HG03066 (cell line): Measurements from ENCODE around the gene PSMD13.
"Not testable (repeated sequence)": the region's sequence is repeated elsewhere in the genome, so short reads cannot be mapped to it uniquely, and the experiment has no call there.

Source experiments
- ATAC-seq: cut with Tn5 transposase; IDR thresholded peaks from one replicate; pipeline ENCODE4 v1.9.1; 2021; ENCODE audit warnings: low read depth; ENCODE audit not compliant: unreplicated experiment

The PSMD13 gene

DNA sequence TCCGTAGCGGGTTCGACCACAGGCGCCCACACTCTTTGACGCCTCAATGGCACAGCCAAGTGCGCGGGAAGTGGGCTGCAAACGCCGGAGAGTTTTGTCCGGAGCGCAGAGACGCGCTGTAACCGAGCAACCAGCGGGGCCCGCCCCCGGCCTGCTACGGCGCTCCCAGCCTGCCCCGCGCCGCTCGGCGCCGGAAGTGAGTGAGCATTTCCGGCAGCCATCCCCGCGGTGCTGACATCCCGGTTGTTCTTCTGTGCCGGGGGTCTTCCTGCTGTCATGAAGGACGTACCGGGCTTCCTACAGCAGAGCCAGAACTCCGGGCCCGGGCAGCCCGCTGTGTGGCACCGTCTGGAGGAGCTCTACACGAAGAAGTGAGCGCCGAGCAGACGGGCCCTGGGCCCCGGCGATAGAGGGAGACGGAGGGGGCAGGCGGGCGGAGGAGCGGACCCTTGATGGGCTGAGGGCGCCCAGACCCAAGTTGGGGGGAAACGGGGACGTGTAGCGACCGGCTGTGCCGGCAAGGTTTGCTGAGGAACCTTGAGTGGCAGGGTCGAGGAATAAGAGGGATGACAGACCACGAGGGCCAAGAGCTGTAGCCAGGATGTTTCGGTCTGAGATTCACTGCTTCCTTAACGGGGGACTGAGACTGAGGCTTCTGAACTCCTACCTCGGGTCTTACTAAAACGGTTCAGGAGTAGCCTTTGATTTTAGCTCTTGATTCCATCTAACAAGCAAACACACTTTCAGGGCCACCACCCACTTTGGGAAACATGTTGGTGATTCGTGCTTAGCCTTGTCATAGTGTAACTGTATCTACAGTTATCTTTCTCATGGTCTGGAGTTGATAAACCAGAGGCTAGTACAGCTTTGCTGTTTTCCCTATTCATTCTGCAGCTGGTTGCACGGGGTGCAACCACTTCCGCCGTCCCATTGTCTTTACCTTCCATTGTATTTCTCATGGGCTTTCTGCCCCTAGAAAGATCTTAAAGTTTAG lies at the start of gene PSMD13:
PSMD13 (plus strand) TSS at position 203 of the 994 bp plus-strand sequence; CDS start at position 277, 74 bp downstream.
- ATAC-seq, result peak; percentile 83

DNA sequence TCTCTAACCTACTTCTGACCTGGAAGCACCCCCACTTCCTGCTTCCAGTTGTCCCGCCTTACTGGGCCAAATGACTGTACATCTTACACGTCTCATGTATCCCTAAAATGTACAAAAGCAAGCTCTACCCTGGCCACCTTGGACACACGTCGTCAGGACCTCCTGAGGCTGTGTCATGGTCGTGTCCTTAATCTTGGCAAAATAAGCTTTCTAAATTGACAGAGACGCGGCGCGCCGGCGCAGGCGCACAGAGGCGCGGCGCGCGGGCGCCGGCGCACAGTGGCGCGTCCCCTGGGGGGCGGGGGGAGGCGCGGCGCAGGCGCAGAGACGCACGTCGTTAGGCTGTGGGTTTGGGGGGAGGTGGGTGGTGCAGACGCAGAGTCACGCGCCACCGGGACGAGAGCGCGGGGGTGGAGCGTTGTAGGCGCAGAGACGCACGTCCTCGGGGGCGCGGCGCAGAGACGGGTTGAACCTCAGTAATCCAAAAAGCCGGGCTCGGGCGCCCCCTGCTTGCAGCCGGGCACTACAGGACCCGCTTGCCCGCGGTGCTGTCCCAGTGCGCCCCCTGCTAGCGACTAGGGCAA lies 47.5 kb upstream of the PSMD13 start:
- ATAC-seq, result not testable (repeated sequence)

DNA sequence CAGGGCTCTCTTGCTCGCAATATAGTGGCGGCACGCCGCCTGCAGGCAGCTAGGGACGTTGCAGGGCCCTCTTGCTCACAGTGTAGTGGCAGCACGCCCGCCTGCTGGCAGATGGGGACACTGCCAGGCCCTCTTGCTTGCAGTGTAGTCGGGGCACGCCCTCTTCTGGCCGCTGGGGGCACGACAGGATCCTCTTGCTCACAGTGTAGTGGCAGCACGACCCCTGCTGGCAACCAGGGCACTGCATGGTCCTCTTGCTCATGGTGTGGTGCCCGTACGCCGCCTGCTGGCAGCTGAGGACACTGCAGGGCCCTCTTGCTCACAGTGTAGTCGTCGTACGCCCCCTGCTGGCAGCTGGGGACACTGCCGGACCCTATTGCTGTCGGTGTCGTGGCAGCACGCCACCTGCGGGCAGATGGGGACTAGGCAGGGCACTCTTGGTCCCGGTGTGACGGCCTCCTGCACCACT lies 46.9 kb upstream of the PSMD13 start:
- ATAC-seq, result not testable (repeated sequence)

DNA sequence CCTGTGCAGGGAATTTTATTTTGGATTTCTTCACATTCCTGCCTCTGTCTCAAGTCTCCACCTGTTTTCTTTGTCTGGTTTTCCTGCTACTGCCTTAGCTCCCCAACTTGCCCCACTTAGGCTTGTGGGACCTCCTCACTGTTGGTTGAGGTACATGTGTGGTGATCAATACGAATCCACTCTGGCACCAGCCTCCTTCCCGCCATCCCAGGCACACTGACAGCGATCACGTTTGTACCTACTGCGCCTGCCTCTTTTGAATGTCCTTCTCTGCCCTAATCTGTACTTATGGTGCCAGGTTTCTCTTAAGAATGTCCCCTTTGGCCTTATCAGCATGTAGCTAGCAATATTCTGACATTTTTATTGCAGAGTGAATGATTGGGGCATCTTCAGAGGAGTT lies 46.2 kb upstream of the PSMD13 start:
- not testable (repeated sequence) for ATAC-seq

DNA sequence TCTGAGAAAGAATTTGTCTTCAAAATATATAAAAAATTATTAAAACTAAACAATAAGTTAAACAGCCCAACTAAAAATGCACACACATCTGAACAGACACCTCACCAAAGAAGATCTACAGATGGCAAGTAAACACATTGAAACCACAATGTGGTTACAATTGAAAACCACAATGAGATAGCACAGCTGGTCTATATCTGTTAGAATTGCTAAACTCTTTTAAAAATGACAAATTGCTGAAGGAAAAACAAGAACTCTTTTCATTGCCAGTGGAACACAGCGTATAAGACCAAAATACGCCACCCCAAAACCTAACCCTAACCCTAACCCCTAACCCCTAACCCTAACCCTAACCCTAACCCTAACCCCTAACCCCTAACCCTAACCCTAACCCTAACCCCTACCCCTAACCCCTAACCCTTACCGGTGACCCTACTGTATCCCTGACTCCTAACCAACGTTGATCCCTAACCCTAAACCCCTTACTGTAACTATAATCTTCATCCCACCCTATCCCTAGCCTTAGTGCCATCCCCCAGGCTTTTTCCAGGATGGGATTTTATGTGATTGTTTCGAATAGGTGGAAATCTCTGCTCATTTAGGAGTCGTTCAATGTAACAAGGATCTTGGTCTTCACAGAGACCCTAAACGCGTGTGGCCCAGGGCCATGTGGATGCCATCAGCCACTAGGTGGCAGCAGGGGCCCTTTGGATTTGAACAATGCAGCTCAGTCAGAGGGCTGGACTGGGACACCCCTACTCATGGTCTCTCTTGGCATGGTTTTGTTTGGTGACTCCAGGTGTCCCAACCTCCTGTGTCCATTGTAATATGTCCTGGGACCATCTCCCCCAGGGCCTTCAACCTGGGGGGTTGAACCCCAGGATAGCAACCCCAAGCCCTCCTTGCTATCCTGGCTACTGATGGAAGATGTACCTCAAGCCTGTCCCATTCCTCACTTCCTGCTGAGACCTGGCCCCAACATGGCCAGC lies 45.0 kb upstream of the PSMD13 start:
- ATAC-seq, result not testable (repeated sequence)

DNA sequence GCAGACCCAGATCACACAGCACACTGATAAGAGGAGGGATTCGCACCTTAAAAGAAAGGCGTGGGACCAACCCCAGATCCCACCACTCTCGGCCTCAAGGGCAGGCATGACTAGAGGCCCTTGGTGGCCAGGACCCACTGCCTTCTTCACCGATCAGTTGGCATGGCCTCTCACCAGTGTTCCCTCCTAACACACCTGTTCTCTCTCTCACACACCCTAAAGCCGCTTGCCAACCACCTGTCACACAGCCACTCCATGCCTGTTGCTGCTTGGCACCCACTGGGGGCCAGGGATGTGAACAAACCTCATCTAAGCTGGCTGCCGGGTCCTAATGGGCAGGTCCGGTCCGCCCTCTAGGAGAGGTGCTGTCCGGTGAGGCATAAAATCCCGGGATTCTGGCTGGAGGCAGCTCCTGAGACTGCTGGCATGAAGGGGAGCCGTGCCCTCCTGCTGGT lies 44.1 kb upstream of the PSMD13 start, which contains the start of gene SCGB1C1:
SCGB1C1 (plus strand) TSS at position 405 of the 455 bp plus-strand sequence; CDS start at position 427, 22 bp downstream.
- not testable (repeated sequence) for ATAC-seq

DNA sequence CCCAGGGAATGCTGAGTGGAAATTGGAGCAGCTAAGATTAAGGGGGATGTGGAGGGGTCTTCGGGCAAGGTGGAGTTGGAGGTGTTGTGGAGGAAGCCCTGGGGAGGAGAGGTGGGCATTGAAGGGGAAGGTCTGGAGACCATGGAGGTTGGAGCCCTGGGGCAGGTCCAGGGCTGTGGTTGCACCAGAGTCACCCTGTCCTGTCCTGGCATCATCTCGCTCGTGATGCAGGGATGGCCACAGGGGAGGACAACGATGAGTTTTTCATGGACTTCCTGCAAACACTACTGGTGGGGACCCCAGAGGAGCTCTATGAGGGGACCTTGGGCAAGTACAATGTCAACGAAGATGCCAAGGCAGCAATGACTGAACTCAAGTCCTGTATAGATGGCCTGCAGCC lies 43.3 kb upstream of the PSMD13 start:
- ATAC-seq, result not testable (repeated sequence)

DNA sequence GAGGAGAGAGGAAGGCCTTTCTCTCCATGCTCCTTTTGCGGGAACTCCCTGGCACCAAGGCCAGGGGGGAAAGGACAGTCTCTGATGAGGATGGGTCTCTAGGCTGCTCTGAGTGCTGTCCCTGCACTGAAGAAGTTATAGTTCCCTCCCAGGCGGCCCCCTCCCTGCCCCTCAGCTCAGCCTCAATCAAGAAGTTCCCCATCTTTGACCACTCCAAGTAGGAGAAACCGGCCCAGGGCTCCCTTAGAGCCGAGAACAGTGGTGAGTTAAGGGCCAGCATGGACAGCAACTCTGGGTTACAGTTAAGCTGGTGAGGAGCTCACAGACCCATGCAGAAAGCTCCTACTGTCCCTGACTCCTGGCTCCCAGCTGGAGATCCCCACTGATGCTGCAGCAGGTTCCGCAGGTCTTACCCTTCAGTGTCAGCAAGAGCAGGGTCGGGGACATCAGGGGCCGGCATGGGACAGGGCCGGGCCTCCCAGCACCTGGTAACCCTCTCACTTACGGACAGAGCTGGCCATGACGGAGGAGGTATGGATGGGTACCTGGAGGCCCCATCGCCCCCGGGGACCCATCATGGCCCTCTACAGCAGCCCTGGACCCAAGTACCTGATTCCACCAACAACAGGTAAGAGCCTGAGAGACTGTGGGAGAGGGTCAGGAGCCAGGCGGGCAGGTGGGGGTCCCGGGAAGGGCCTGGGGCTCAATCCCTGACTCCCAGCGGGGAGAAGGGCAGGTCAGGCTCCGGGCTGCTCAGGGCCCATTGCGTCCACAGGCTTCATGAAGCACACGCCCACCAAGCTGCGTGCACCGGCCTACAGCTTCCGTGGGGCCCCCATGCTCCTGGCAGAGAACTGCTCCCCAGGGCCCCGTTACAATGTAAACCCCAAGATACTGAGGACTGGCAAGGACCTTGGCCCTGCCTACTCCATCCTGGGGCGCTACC lies 39.7 kb upstream of the PSMD13 start:
- no peak for ATAC-seq

DNA sequence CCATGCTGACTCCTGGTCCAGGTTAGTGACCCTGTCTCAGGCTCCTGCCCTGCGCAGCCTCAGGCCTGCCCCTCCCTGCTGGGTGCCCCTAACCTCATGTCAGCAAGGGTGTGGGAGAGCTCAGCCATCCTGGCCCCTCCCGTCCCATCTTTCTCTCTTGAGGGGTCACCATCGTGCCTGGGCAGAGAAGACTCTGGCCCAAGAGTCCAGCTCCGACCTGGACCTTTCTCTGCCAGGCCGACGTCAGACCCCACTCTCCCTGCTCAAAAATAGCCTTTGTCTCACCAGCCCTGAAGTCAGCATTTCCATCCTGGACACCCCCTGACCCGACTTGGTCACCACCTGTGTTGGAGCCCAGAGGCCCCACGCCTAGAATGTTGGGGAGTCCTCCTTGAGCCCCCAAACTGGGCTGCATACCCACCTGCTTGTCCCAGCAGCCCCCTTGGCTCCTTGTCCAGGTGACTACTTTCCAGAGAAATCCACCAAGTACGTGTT lies 39.0 kb upstream of the PSMD13 start:
- ATAC-seq, result no peak

DNA sequence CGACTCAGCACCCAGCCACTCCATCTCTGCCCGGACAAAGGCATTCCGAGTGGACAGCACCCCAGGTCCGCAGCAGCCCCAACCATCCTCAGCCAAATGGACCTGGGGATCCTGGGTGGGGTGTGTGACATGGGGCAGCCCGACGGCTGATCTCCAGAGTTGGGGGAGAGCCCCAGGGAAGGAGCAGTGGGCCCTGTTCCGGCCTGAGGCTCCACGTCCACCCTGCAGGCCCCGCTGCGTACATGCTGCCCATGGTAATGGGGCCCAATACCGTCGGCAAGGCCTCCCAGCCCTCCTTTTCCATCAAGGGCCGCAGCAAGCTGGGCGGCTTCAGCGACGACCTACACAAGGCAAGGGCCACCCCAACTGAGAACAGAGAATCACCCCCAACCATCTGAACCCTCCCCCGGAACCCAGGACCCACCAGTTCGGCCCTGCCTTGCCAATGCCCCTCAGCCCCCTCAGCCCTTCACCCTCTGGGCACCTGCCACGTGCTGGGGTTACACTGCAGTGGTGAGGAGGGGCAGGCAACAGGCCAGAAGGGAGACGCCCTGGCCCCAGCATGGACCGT lies 38.5 kb upstream of the PSMD13 start:
- no peak for ATAC-seq

DNA sequence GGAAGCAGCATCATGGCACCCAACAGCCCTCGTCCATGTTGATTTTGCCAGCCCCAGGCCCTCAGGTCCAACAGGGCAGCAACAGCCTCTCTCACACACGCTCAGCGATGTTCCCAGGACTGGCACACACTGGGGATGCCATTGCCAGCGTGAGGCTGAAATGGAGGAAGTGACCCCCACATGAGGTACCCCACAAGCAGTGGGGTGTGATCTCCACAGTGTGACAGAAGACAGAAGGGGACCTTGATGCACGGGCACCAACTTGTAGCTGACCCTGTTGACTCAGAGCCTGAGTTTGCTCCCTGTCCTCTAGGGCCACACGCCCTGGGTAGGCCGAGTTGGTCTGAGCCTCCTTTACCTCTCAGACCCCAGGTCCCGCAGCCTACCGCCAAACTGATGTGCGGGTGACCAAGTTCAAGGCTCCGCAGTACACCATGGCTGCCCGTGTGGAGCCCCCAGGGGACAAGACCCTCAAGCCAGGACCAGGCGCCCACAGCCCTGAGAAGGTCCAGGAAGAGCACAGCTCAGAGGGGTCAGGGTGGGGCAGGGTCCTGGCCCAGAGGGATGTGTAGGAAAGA lies 37.7 kb upstream of the PSMD13 start:
- no peak for ATAC-seq

DNA sequence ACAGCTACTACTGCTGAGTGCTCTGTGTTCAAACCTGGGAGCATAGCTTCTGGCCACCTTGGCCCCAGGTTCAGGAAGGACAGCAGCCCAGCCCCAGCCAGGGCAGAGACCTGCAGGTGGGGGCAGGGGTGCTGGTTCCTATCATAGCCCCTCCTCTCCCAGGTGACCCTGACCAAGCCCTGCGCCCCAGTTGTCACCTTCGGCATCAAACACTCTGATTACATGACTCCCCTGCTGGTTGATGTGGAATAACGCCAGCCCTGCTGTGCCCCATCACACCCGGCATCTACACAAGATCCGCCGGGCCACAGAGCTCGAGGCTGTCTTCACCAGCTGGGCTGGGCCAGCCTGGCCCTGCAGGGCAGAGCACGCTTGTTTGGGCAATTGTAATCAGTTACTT lies 37.0 kb upstream of the PSMD13 start:
- ATAC-seq, result no peak

DNA sequence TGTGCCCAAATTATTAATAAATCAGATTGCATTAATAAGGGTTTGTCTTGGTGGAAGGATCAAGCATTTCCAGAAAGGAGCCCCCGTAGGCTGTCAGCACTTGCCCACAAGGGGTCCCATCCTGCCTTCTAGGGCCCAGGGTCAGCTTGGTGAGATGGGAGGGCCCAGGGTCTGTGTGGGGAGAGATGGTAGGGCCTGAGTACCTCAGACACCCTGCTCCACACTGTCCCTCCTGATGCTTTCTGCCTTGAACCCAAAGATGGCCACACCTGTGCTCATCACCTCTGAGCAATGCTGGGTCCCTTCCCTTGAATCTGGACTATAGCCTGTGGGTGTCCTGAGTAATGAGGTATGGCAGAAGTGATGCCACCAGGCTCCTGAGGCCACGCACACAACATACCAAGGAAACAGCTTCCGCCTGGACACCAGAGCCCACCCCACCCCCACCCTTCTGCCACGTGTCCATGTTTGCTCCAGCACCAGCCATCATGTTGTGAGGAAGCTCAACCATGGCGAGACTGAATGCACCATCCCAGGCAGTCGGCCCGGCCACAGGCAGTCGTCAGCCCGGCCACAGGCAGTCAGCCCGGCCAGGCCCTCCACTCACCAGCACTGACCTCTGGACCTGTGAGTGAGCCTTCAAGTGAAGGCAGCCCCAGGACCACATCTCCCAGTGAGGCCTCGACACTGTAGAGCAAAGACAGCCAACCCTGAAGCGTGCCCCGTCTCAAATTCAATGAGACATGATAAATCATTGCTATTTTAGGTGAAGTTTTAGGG lies 36.4 kb upstream of the PSMD13 start:
- no peak for ATAC-seq

DNA sequence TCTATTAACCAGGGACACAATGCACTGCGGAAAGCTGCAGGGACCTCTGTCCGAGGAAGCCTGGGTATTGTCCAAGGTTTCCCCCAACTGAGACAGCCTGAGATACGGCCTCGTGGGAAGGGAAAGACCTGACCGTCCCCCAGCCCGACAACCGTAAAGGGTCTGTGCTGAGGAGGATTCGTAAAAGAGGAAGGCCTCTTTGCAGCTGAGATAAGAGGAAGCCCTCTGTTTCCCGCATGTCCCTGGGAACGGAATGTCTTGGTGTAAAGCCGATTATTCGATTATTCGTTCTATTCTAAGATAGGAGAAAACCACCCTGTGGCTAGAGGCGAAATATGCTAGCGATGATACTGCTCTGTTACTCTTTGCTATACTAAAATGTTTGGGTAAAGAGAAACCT lies 34.8 kb upstream of the PSMD13 start:
- ATAC-seq, result no peak

DNA sequence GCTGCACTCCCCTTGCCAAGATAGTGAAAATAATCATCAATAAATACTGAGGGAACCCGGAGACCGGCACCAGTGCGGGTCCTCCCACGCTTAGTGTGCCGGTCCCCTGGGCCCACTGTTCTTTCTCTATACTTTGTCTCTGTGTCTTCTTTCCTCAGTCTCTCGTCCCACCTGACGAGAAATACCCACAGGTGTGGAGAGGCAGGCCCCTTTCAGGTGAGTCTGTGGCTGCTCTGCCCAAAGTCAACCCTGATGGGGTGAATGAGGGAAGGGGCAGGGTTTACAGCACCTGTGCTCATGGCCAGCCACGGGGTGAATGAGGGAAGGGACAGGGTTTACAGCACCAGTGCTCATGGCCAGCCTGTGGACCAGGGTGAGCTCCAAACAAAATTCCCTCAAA lies 34.3 kb upstream of the PSMD13 start:
- no peak for ATAC-seq

DNA sequence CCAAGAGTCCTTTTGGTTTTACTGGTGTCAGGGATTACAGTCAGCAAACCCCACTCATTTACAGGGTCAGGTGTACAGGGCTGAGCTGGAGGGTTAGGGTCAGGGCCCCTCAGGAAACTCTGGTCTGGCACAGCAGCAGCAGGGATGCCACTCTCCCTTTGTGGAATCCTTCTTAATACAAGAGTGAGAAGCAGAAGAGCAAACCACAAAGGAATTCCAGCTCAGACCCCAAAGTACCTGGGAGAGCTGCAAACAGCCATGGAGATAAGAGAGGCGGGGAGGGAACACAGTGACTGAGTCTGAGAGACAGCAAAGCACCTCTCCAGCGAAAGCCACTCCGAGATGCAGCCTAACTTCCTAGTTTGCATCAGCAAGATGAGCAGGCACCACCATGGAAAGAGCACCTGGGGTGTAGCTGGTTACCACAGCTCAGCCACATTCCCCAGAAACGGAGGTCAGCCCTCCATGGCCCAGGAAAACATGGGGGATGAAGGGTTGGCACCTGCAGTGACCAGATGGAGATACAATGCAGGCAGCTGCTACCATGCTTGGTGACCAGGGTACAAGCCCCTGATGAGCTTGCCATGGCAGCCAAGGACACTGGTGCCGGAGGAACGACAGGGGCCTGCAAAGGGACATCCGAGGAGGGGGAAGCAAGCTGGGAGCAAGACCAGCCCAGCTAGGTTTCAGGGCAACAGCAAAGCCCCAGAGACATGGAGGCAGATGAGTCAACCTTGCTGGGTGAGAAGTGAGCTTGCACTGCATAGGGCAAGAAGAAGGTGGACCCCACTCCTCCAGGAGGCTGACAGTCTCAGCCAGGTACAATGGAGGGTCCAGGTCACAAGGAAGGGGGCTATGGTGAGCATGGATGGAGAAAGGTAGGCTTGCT lies 33.5 kb upstream of the PSMD13 start:
- ATAC-seq, result no peak
